Testis (tissue), 3 donors: ENCODE results near the gene MDM4. TPM values are rescaled to one million over a fixed set of nuclear protein-coding genes. Genes with fewer than 3 reads are reported as not detected.
"Not testable (repeated sequence)": the region's sequence is repeated elsewhere in the genome, so short reads cannot be mapped to it uniquely, and the experiment has no call there.

Experiments
- DNase-seq: peaks from one replicate; pipeline ENCODE4 v3.0.0-alpha.2; 2019
- H3K27ac ChIP-seq, 2 donors: fragments of 200-600 bp; sonication (generic); one replicate each; pipeline ENCODE4 v1.5.1; 2019
- H3K27me3 ChIP-seq: fragments of 200-600 bp; sonication (generic); one replicate; pipeline ENCODE4 v1.5.1; 2019
- H3K36me3 ChIP-seq: fragments of 200-600 bp; sonication (generic); one replicate; pipeline ENCODE4 v1.5.1; 2017; ENCODE audit warnings: low read depth; ENCODE audit errors: missing control alignments
- H3K4me1 ChIP-seq: fragments of 200-600 bp; sonication (generic); one replicate; pipeline ENCODE4 v1.5.1; 2019
- H3K4me3 ChIP-seq, 2 donors: fragments of 200-600 bp; sonication (generic); one replicate each; pipeline ENCODE4 v1.5.1; 2017 to 2019
- H3K9me3 ChIP-seq: fragments of 200-600 bp; sonication (generic); one replicate; pipeline ENCODE4 v1.5.1; 2017
- CTCF ChIP-seq, 3 experiments: fragments of 450-650 bp in 2 of 3; fragments of 200-600 bp in 1 of 3; sonication (generic) in 1 of 3; IDR thresholded peaks; one replicate each; pipeline ENCODE4 v1.5.1; 2016 to 2019; ENCODE audit warnings: antibody characterized with exemption in 3 of 3, mild to moderate bottlenecking in 2 of 3, moderate library complexity in 1 of 3
- POLR2A ChIP-seq: fragments of 450-650 bp; IDR thresholded peaks from one replicate; pipeline ENCODE4 v1.6.1; 2017; ENCODE audit warnings: antibody characterized with exemption, mild to moderate bottlenecking, moderate library complexity
- WGBS, 2 donors: methylation state at CpG; one replicate each; pipeline ENCODE4 v1.1.5; 2018; 5-methylcytosine and 5-hydroxymethylcytosine counted together
- intact Hi-C: fragments of 100-400 bp; cut with DNase I; formaldehyde crosslinking; loops from one replicate; pipeline ENCODE4 v1.15.1; 2023; ENCODE audit warnings: low total_unique reads
- polyA plus RNA-seq: library from polyadenylated mRNA; stranded (reverse); fragments of 350-450 nt; fragmentation: Illumina TruSeq; extraction: RNeasy Lipid Tissue Mini Kit (QIAGEN cat#74804); gene quantifications from one replicate; pipeline ENCODE4 v1.2.3, GENCODE V29; 2014; ENCODE audit warnings: low read depth, low replicate concordance; ENCODE audit not compliant: insufficient read depth
- total RNA-seq, 2 donors: library from RNA; depleted of rRNA; stranded (reverse); fragments of >200 nt; gene quantifications; one replicate each; pipeline ENCODE4 v1.2.3, GENCODE V29; 2016

MDM4 gene
- total and polyA plus RNA-seq, 3 donors from 2014 or later, result 43.3 to 110 (median 96.2) TPM

DNA sequence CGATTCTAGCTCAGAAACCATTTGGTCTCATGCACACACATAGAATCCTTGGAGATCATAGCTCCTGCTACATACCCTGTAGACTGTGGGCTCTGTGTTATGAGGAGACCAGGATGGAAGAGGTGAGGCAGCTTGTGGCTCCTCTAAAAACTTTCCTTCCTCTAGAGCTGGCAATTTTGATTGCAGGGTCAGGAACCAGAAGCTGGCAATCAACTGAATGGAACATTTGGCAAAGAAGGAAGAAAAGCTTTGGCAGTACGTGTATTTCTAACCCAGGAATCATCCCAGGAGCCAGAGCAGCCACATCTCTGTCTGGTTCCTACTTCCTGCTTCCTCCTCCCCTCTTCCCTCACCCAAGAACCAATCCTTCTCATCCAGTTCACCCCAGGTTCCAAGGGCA lies 37.3 kb upstream of the MDM4 start:
- Histone ChIP-seq H3K4me1 (peaks cover 40% of the 10 kb centered on the region), H3K9me3 (no peaks in the 10 kb centered on the region), H3K4me3 (no peak overlapping the region), H3K27me3 (no peaks in the 10 kb centered on the region), H3K27ac (no peak overlapping the region), H3K36me3 (no peaks in the 10 kb centered on the region)
- 50 to 78% methylated on average over 1 to 2 of the region's 2 CpGs for WGBS, 2 donors
- no peak for DNase-seq
- intact Hi-C loops, result no loop called here
- TF ChIP-seq CTCF (IDR thresholded peaks at IDR 0.05) (no peak), POLR2A (no peak)

- DNase-seq, result no peak
- Histone ChIP-seq H3K9me3 (no peaks in the 10 kb centered on the region), H3K27ac (no peak overlapping the region), H3K36me3 (no peaks in the 10 kb centered on the region), H3K4me3 (no peak overlapping the region), H3K4me1 (peaks cover 40% of the 10 kb centered on the region), H3K27me3 (no peaks in the 10 kb centered on the region)
- no peak for TF ChIP-seq POLR2A
- intact Hi-C loops, result no loop called here
- 82 to 85% methylated on average over 8 to 13 of the region's 13 CpGs for WGBS, 2 donors
Measured at GRCh38 chr1:204479387-204480136, 36.6 kb upstream of the MDM4 start.

DNA sequence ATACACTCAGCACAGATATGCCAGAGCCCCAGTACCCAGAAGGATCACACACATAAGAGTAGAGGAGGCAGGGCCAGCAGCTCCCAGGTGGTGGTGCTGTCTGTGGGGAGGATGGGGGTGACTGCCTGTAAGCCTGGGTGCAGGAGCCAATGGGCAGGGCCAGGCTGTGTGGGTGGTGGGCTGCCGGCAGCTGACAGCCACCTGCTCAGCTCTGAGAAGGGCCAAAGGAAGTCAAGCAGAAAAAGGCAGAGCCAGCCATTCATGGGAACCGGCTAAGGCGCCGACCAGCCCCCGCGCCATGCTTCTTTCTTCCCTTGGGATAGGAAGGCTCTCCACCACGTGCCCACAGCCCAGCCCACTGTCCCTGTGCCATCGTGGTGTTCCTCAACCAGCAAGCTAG lies 35.7 kb upstream of the MDM4 start:
- peaks cover 38% of the 10 kb centered on the region for H3K4me1 ChIP-seq
- no peak overlapping the region for H3K27ac ChIP-seq
- H3K4me3 ChIP-seq, result no peak overlapping the region
- no peaks in the 10 kb centered on the region for H3K9me3 ChIP-seq
- 75 to 84% methylated on average over 8 of the region's 8 CpGs for WGBS, 2 donors
- H3K27me3 ChIP-seq, result no peaks in the 10 kb centered on the region
- intact Hi-C loops, result no loop called here
- no peak for DNase-seq
- TF ChIP-seq CTCF (IDR thresholded peaks at IDR 0.05), result no peak
- no peak for TF ChIP-seq POLR2A
- no peaks in the 10 kb centered on the region for H3K36me3 ChIP-seq

DNA sequence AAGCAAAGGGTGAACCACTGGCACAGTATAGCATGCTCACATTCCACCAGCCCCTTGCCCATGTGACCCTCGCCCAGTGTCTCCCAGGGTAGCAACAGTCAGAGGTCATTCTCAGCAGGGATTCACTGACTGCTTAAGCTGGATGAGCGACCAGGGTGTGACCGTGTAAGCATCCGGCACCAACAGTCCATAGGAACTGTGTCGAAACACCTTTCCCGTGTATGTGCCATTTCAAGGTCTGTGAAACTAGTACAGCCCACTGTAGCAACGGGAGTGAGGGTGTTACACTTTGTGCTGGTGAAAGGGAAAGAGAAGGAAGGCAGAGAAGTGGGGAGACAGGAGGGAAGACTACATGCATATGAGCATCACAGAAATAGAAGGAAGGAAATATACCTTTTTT lies 32.4 kb upstream of the MDM4 start:
- Histone ChIP-seq H3K4me3 (no peak overlapping the region), H3K9me3 (no peaks in the 10 kb centered on the region), H3K27ac (no peak overlapping the region), H3K27me3 (no peaks in the 10 kb centered on the region), H3K4me1 (peaks cover 12% of the 10 kb centered on the region), H3K36me3 (no peaks in the 10 kb centered on the region)
- no peak for DNase-seq
- 79 to 82% methylated on average over 7 of the region's 7 CpGs for WGBS, 2 donors
- intact Hi-C loops, result no loop called here
- TF ChIP-seq POLR2A (no peak), CTCF (IDR thresholded peaks at IDR 0.05) (no peak)

GRCh38 chr1:204486513-204487255 lies 29.5 kb upstream of the MDM4 start:
- H3K9me3 ChIP-seq, H3K27me3 ChIP-seq, H3K4me3 ChIP-seq, H3K36me3 ChIP-seq, H3K4me1 ChIP-seq, intact Hi-C loops, DNase-seq, H3K27ac ChIP-seq: not testable (repeated sequence)
- 88 to 93% methylated on average over 9 of the region's 9 CpGs for WGBS, 2 donors
